Immature natural killer cell (primary cell): ENCODE measurements around the gene YIF1A. TPM values are rescaled to one million over a fixed set of nuclear protein-coding genes. Genes with fewer than 3 reads are reported as not detected.
"Not testable (repeated sequence)": the region's sequence is repeated elsewhere in the genome, so short reads cannot be mapped to it uniquely, and the experiment has no call there.

Experiments
- DNase-seq, 3 donors: peaks; one replicate each; pipeline ENCODE4 v3.0.0; 2022; ENCODE audit warnings: mixed read lengths in 1 of 3
- H3K27ac Mint-ChIP-seq, 6 donors: one replicate each; pipeline ENCODE4 v1.8.0; 2020; ENCODE audit warnings: mixed read lengths in 6 of 6, mild to moderate bottlenecking in 5 of 6, inconsistent platforms in 4 of 6, moderate library complexity in 3 of 6
- H3K27me3 Mint-ChIP-seq, 3 donors: one replicate each; pipeline ENCODE4 v1.8.0; 2020 to 2021; ENCODE audit warnings: low read depth in 3 of 3, mild to moderate bottlenecking in 3 of 3, mixed read lengths in 3 of 3, moderate library complexity in 3 of 3, inconsistent platforms in 1 of 3
- H3K36me3 Mint-ChIP-seq, 3 donors: one replicate each; pipeline ENCODE4 v1.8.0; 2020; ENCODE audit warnings: mixed read lengths in 3 of 3, inconsistent platforms in 2 of 3, mild to moderate bottlenecking in 2 of 3
- H3K4me1 Mint-ChIP-seq, 2 donors: one replicate each; pipeline ENCODE4 v1.8.0; 2020; ENCODE audit warnings: inconsistent platforms in 2 of 2, mild to moderate bottlenecking in 2 of 2, mixed read lengths in 2 of 2, moderate library complexity in 1 of 2
- H3K4me3 Mint-ChIP-seq, 5 donors: one replicate each; pipeline ENCODE4 v1.8.0; 2020; ENCODE audit warnings: mild to moderate bottlenecking in 5 of 5, mixed read lengths in 5 of 5, inconsistent platforms in 3 of 5, moderate library complexity in 3 of 5
- H3K9me3 Mint-ChIP-seq, 6 donors: one replicate each; pipeline ENCODE4 v1.8.0; 2020; ENCODE audit warnings: mild to moderate bottlenecking in 6 of 6, mixed read lengths in 6 of 6, inconsistent platforms in 4 of 6, moderate library complexity in 3 of 6
- polyA plus RNA-seq, 3 donors: library from polyadenylated mRNA; unstranded; fragments of 300-500 nt; fragmentation: Illumina TruSeq; gene quantifications; one replicate each; pipeline ENCODE4 v1.2.3, GENCODE V29; 2021

The YIF1A gene
- polyA plus RNA-seq, 3 donors from 2014 or later, result 55.7 to 85.2 (median 62.1) TPM

DNA sequence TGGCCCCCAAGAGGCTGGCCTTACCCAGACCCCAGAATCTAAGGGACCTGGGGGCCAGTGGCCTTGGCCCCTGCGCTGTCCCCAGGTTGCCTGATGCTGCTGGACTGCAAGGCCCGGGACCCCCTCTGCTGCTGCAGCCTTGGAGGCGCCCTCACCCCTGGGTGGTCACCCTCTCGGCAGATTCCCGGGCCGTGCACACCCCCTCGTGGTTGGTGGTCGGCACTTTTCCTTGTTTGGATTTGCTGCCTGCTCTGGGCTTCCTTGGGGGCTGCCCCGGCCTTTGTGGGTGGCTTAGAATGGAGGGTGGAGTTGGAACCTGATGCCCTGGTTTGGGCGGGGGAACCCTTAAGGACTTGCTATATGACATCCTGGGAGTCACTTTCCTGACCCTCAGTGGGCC lies 42.0 kb upstream of the YIF1A start:
- Mint-ChIP-seq H3K36me3 (no peaks in the 10 kb centered on the region), H3K9me3 (no peaks in the 10 kb centered on the region), H3K4me3 (no peak overlapping the region), H3K27me3 (peaks cover 0 to 21% (median 6%) of the 10 kb centered on the region in 3 donors), H3K27ac (no peak overlapping the region), H3K4me1 (peaks cover 22 to 38% of the 10 kb centered on the region in 2 donors)
- no peak for DNase-seq

DNA sequence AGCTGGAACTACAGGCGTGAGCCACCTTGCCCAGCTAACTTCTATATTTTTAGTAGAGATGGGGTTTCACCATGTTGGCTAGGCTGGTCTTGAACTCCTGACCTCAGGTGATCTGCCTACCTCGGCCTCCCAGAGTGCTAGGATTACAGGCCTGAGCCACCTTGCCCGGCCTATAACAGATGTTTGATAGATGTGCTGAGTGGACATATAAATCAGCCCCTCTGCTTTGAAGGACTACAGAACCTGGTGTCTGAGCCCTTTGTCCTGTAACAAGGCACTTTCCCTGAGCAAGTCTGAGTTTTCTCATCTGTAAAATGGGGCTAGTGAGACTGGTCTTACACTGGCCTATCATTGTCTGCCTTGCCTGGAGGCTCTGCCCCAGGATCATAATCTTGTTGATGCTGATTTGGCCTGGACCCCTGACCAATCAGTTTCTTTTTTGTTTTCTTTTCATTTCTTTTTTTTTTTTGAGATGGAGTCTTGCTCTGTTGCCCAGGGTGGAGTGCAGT lies 40.3 kb upstream of the YIF1A start:
- H3K27me3 Mint-ChIP-seq, result peaks cover 0 to 21% (median 6%) of the 10 kb centered on the region in 3 donors
- no peaks in the 10 kb centered on the region for H3K36me3 Mint-ChIP-seq
- peak overlapping the region in 3 of 5 donors; percentile 58 to 71 (median 62) for H3K4me3 Mint-ChIP-seq
- H3K9me3 Mint-ChIP-seq, result no peaks in the 10 kb centered on the region
- peaks cover 22 to 39% of the 10 kb centered on the region in 2 donors for H3K4me1 Mint-ChIP-seq
- DNase-seq, result no peak
- H3K27ac Mint-ChIP-seq, result no peak overlapping the region

DNA sequence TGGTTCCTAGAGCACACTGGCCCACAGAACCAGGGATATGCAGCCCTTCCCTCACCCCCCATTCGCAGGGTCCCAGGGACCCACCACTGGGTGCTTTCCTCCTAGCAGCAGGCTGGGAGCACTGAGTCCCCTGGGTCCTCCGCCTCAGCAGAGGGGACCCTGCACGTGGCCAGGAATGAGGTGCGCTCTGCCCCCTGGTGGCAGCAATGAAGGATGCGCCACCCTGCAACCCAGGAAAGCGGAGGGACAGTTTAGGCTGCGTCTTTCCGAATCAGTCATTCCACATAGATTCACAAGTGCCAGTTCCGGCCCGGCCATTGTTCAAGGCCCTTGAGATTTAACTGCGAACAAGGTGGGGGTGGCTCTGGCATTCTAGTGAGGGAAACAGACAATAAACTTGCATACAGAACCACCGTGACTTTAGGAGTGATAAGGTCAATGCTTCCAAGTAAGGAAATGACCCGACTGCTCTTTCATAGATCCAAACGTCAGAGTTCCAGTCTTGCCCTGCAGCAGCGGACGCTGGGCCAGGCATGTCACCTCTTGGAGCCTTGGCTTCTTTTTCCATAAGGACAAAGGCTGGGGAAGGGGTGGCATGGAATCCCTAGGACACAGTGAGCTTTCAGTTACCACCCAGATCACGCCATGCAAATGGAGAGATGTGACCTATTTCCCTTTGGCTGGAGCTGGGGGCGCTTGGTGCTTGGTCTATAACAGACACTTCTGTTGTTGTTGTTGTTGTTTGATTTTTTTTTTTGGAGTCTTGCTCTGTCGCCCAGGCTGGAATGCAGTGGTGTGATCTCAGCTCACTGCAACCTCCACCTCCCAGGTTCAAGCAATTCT lies 39.6 kb upstream of the YIF1A start:
- peak overlapping the region; percentile 23 to 71 (median 58) for H3K4me3 Mint-ChIP-seq
- peaks cover 22 to 39% of the 10 kb centered on the region in 2 donors for H3K4me1 Mint-ChIP-seq
- DNase-seq, result peak; percentile 76 to 81 (median 80)
- H3K27me3 Mint-ChIP-seq, result peaks cover 0 to 24% (median 6%) of the 10 kb centered on the region in 3 donors
- no peaks in the 10 kb centered on the region for H3K36me3 Mint-ChIP-seq
- no peaks in the 10 kb centered on the region for H3K9me3 Mint-ChIP-seq
- H3K27ac Mint-ChIP-seq, result peak overlapping the region; percentile 78 to 96 (median 83)

- peaks cover 22 to 39% of the 10 kb centered on the region in 2 donors for H3K4me1 Mint-ChIP-seq
- peak; percentile 87 to 89 (median 88) for DNase-seq
- H3K4me3 Mint-ChIP-seq, result peak overlapping the region; percentile 23 to 71 (median 58)
- peaks cover 0 to 24% (median 6%) of the 10 kb centered on the region in 3 donors for H3K27me3 Mint-ChIP-seq
- no peaks in the 10 kb centered on the region for H3K9me3 Mint-ChIP-seq
- no peaks in the 10 kb centered on the region for H3K36me3 Mint-ChIP-seq
- peak overlapping the region; percentile 67 to 96 (median 83) for H3K27ac Mint-ChIP-seq
These were observed 39.0 kb upstream of the YIF1A start for GRCh38 chr11:66328031-66328301.

DNA sequence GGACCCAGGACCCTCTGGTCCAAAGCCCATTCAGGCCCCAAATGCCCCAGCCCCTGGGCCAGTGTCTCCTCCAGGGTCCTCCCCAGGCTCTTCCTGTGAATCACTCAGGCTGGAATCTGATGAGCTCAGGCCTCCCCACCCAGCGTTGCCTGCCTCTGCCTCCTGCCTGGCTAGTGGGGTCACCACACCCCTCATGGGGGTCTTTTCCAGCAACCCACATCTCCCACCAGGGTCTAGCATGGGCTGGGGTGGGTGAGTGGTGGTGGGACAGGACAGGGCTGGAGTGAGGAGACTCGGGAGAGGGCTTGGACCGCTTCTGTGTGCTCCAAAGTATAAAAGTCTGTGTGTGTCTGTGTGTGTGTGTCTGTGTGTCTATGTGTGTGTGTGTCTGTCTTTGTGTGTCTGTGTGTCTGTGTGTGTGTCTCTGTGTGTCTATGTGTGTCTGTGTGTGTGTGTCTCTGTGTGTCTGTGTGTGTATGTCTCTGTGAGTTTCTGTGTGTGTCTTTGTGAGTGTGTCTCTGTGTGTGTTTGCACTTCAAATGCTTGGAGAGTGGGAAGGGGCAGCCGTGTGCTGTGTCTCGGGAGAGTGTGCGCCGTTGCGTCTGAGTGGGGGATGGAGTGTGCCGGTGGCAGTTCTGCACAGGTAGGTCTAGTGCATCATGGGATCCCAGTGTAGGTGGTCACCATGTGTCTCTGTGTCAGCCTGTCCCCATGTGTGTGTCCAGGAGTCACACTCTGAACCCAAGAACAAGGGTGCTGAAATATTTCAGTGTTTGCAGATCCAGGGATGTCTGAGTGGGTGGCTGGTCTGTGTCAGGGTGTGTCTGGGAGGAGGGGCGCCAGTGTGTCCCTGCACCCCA lies 38.5 kb upstream of the YIF1A start:
- Mint-ChIP-seq H3K4me3 (peak overlapping the region; percentile 18 to 62 (median 58)), H3K9me3 (no peaks in the 10 kb centered on the region), H3K27ac (peak overlapping the region; percentile 67 to 96 (median 83)), H3K36me3 (no peaks in the 10 kb centered on the region), H3K4me1 (peaks cover 22 to 39% of the 10 kb centered on the region in 2 donors), H3K27me3 (peaks cover 0 to 21% (median 6%) of the 10 kb centered on the region in 3 donors)
- no peak for DNase-seq

- H3K27ac Mint-ChIP-seq, result peak overlapping the region in 3 of 6 donors; percentile 5 to 69 (median 34)
- H3K4me1 Mint-ChIP-seq, result peaks cover 22 to 39% of the 10 kb centered on the region in 2 donors
- no peaks in the 10 kb centered on the region for H3K36me3 Mint-ChIP-seq
- no peak overlapping the region for H3K4me3 Mint-ChIP-seq
- peaks cover 0 to 18% (median 6%) of the 10 kb centered on the region in 3 donors for H3K27me3 Mint-ChIP-seq
- DNase-seq, result no peak
- H3K9me3 Mint-ChIP-seq, result no peaks in the 10 kb centered on the region
These were observed 37.5 kb upstream of the YIF1A start for GRCh38 chr11:66326261-66327111.

DNA sequence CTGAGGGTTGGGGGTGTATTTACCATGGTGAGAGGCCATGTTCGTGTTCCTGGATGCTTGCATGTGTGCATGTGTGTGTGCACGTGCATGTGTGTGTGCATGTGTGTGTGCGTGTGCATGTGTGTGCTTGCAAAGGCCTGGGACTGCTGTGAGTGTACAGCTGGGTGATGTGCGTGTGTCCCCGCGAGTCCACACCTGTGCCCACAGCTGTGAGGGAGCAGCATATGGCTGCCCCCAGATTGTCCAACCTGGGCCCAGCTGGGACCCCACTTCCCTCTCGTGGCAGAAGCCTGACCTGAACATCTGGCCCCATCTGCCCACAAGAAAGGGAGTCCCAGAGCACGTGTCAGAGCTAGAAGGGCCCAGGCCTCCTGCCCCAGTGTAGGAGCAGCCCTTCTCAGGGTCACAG lies 36.3 kb upstream of the YIF1A start:
- Mint-ChIP-seq H3K36me3 (no peaks in the 10 kb centered on the region), H3K4me3 (no peak overlapping the region), H3K27me3 (peaks cover 0 to 18% (median 6%) of the 10 kb centered on the region in 3 donors), H3K4me1 (peaks cover 22 to 36% of the 10 kb centered on the region in 2 donors), H3K9me3 (peaks cover 0 to 2% (median under 1%) of the 10 kb centered on the region in 6 donors), H3K27ac (peak overlapping the region in 2 of 6 donors; percentile 62 to 69)
- no peak for DNase-seq

GRCh38 chr11:66324664-66325063 lies 35.7 kb upstream of the YIF1A start:
- Mint-ChIP-seq H3K27ac (peak overlapping the region in 3 of 6 donors; percentile 12 to 21 (median 19)), H3K27me3 (peaks cover 0 to 17% (median 6%) of the 10 kb centered on the region in 3 donors), H3K4me1 (peaks cover 22 to 34% of the 10 kb centered on the region in 2 donors), H3K4me3 (no peak overlapping the region), H3K9me3 (peaks cover 0 to 5% (median 2%) of the 10 kb centered on the region in 6 donors), H3K36me3 (no peaks in the 10 kb centered on the region)
- DNase-seq, result no peak

DNA sequence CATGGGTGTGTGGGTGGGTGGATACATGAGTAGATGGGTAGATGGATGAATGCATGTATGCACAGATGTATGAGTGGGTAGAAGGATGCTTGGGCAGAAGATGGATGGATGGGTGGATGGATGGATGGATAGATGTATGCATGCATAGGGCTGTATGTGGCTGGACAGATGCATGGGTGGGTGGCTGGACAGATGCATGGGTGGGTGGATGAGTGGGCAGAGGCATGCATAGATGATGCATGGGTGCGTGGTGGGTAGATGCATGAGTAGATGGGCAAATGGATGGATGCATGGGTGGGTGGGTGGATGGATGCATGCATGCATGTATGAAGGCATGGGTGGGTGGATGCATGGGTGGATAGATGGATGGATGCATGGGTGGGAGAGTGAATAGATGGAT lies 34.7 kb upstream of the YIF1A start:
- Mint-ChIP-seq H3K9me3 (peaks cover 0 to 5% (median 2%) of the 10 kb centered on the region in 6 donors), H3K4me3 (no peak overlapping the region), H3K27me3 (peaks cover 1 to 18% (median 12%) of the 10 kb centered on the region in 3 donors), H3K4me1 (peaks cover 17 to 29% of the 10 kb centered on the region in 2 donors), H3K36me3 (no peaks in the 10 kb centered on the region), H3K27ac (no peak overlapping the region)
- no peak for DNase-seq

- H3K4me1 Mint-ChIP-seq, result peaks cover 9 to 29% of the 10 kb centered on the region in 2 donors
- no peak overlapping the region for H3K4me3 Mint-ChIP-seq
- no peaks in the 10 kb centered on the region for H3K36me3 Mint-ChIP-seq
- peaks cover 5 to 10% (median 10%) of the 10 kb centered on the region in 3 donors for H3K27me3 Mint-ChIP-seq
- DNase-seq, result no peak
- H3K27ac Mint-ChIP-seq, result peak overlapping the region in 1 of 6 donors; percentile 30
- peaks cover 0 to 5% (median 2%) of the 10 kb centered on the region in 6 donors for H3K9me3 Mint-ChIP-seq
These were observed 33.9 kb upstream of the YIF1A start for GRCh38 chr11:66322732-66323427.

DNA sequence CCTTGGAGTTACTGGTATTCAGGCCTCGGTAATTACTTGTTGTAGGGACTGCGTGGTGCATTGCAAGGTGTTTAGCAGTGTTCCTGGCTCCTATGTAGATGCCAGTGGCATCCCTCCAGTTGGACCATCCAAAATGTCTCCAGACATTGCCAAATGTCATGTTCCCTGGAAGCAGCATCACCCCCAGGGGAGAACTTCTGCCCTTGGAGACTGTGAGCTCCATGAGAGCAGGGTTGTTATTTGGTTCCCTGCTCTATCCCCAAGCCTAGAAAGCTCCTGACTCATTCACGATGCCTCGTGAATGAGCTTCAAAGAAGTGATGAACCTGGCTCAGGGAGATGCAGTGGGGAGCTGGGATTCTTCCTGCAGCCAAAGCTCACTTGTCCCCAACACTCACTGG lies 32.7 kb upstream of the YIF1A start:
- Mint-ChIP-seq H3K4me1 (peaks cover 5 to 27% of the 10 kb centered on the region in 2 donors), H3K27ac (peak overlapping the region in 1 of 6 donors; percentile 30), H3K36me3 (no peaks in the 10 kb centered on the region), H3K9me3 (peaks cover 0 to 5% (median 2%) of the 10 kb centered on the region in 6 donors), H3K27me3 (peaks cover 8 to 9% (median 9%) of the 10 kb centered on the region in 3 donors), H3K4me3 (no peak overlapping the region)
- DNase-seq, result no peak

- H3K4me1 Mint-ChIP-seq, result peaks cover 5 to 21% of the 10 kb centered on the region in 2 donors
- not testable (repeated sequence) for H3K4me3 Mint-ChIP-seq, H3K36me3 Mint-ChIP-seq, DNase-seq, H3K9me3 Mint-ChIP-seq, H3K27ac Mint-ChIP-seq
- H3K27me3 Mint-ChIP-seq, result peaks cover 8 to 12% (median 11%) of the 10 kb centered on the region in 3 donors
These were observed 31.8 kb upstream of the YIF1A start for GRCh38 chr11:66320748-66321147.
